NB4 (cell line): Measurements from ENCODE around the gene JAK3.

Source experiments
- DNase-seq: peaks from one replicate; pipeline ENCODE4 v3.0.0; 2010; ENCODE audit warnings: low read depth
- H3K4me3 ChIP-seq: one replicate; pipeline ENCODE4 v1.5.1; 2011; ENCODE audit warnings: mild to moderate bottlenecking, low read depth, low read length, moderate library complexity
- MYC ChIP-seq: IDR thresholded peaks from 2 replicates; pipeline ENCODE4 v1.6.1; 2011; ENCODE audit warnings: low read depth, low read length
- POLR2A ChIP-seq: IDR thresholded peaks from 2 replicates; pipeline ENCODE4 v1.6.1; 2011; ENCODE audit warnings: mild to moderate bottlenecking; ENCODE audit not compliant: insufficient read length; ENCODE audit errors: extremely low read depth
- TF ChIP-seq, protein P1 (sequence below): IDR thresholded peaks from one replicate; pipeline ENCODE4 v1.5.1; 2012; ENCODE audit warnings: low read depth, low read length
- TF ChIP-seq, protein P2 (sequence below): IDR thresholded peaks from 2 replicates; pipeline ENCODE4 v1.6.1; 2011; ENCODE audit warnings: low read depth, low read length

Gene JAK3

DNA sequence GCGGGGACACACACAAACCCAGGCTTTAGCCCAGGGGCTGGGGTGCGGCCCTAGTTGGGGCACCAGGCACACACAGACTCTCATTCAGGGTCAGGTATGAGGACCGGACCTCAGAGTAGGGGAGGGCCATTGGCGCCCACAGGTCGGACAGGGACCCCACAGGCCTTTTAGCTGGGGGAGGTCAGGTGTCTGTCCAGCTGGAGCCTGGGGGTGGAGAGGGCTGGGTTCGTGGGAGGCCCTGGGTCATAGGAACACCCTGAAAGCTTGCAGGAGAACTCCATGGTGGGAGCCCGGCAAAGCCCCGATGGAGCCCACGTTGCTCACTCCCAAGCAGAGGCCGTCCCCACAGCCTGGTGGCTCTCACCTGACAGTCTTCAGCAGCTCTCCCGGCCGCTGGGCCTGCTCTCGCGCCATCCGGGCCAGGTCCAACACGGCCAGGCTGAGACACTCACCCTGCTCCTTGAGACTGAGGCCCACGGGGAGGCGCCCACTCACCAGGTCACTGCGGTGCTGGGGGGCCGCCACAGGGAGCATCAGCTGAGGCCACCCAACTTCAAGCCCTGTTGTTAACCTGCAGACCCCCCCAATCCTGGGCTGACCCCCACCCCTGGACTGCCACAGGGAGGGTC is 5.0 kb downstream of the JAK3 start:
- TF ChIP-seq, protein P1, sequence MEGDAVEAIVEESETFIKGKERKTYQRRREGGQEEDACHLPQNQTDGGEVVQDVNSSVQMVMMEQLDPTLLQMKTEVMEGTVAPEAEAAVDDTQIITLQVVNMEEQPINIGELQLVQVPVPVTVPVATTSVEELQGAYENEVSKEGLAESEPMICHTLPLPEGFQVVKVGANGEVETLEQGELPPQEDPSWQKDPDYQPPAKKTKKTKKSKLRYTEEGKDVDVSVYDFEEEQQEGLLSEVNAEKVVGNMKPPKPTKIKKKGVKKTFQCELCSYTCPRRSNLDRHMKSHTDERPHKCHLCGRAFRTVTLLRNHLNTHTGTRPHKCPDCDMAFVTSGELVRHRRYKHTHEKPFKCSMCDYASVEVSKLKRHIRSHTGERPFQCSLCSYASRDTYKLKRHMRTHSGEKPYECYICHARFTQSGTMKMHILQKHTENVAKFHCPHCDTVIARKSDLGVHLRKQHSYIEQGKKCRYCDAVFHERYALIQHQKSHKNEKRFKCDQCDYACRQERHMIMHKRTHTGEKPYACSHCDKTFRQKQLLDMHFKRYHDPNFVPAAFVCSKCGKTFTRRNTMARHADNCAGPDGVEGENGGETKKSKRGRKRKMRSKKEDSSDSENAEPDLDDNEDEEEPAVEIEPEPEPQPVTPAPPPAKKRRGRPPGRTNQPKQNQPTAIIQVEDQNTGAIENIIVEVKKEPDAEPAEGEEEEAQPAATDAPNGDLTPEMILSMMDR = no peak
- TF ChIP-seq POLR2A = no peak
- TF ChIP-seq, protein P2, sequence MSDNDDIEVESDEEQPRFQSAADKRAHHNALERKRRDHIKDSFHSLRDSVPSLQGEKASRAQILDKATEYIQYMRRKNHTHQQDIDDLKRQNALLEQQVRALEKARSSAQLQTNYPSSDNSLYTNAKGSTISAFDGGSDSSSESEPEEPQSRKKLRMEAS = no peak
- no peak for TF ChIP-seq MYC
- DNase-seq = no peak

DNA sequence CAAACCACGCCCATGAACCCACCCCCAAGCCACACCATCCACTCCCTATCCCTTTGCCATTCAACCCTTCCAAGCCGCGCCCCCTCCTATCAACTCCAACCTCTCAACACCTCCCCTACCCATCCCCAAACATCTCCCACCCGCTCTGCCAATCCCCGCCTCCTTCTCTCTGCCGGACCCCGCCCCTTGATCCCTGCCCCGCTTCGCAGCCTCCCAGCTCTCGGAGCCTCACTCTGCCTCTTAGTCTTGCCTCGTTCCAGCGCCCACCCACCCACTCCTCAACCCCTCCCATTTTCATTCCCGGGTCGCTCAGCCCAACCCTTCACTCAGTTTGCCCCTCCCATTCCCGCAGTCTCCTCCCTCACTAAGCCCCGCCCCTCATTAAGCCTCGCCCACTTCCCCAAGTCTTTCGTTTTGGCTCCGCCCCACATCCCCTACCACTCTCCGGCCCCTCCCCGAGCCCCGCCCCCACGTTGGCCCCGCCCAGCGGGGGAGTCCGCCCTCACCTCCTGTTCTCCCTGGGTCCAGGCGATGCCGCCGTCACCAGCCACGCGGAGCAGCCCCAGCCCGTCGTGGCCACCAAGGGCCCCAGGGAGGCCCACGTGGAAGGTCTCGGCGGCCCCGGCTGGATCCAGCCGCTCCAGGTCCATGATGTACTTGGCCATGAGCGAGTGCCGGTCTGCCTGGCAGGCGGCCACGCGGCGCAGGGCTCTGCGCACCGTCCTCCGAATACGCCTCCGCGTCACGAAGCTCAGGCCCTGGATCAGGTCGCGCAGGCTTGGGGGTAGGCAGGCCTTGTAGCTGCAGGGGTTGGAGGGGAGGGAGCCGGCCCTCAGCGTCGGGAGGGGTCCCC is 5.7 kb downstream of the JAK3 start:
- H3K4me3 ChIP-seq = no peak overlapping the region
- peak; percentile 40 for DNase-seq

More for the DNA sequence above, 5.0 kb downstream of the JAK3 start:
- H3K4me3 ChIP-seq = no peak overlapping the region

DNA sequence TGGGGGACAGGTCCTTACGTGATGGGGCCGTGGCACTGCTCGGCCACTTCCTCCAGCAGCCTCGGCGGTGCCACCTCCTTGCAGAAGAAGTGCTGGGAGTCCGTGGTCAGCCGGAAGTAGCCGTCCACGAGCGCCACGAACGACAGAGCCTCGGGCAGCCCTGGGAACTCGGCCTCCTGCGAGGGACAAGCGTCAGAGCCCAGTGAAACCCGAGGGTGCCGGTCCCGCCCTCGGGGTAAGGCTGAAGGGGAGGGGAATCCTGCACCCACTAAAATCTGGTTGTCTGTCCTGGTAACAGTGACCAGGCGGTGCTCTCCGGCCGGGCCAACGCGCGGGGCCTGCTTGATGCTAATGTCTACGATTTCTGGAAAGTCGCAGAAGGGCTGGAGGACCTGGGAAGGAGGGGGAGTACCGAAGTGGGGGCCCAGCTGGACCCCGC is 6.4 kb downstream of the JAK3 start:
- TF ChIP-seq, protein P1 = no peak
- no peak for TF ChIP-seq MYC
- no peak for TF ChIP-seq POLR2A
- TF ChIP-seq, protein P2 = no peak
- no peak for DNase-seq
- no peak overlapping the region for H3K4me3 ChIP-seq

More for the DNA sequence above, 5.7 kb downstream of the JAK3 start:
- TF ChIP-seq, protein P2 = no peak
- TF ChIP-seq, protein P1 = no peak
- no peak for TF ChIP-seq POLR2A
- TF ChIP-seq MYC = no peak

DNA sequence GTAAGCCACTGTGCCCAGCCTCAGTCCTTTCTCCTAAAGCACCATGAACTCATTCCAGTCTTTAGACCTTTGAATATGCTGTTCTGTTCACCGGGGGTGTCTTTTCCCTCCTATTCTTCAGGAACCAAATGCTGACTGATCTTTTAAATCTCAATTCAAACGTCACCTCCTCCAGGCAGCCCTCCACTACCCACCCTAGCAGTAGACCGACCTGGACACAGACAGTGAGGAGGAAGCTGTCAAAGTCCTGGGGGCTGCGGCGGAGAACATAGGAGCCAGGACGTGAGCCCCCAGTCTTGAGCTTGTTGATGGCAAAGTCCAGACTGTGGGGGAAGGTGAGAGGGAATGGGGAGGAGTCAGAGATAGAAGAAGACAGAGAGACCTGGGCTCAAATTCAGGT is 7.8 kb downstream of the JAK3 start:
- TF ChIP-seq POLR2A = no peak
- TF ChIP-seq MYC = no peak
- TF ChIP-seq, protein P1 = no peak
- TF ChIP-seq, protein P2 = no peak
- no peak for DNase-seq
- H3K4me3 ChIP-seq = no peak overlapping the region

DNA sequence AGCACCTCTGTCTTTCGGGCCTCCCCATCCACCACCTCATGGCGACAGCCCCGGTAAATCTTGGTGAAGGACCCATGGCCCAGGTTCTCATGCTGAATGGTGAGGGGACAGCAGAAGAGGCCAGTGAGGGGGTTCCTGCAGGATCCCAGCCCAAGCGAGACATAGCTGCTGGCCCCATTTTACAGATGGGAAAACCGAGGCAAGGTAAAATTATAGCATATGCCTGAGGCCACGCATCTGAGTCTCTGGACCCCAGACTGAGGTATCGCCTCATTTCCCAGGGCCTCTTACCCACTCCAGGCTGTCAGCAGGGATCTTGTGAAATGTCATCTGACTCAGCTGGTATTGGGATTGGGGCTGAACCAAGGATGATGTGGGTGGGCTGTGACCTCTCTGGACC is 9.8 kb downstream of the JAK3 start:
- TF ChIP-seq MYC (no peak), POLR2A (no peak)
- TF ChIP-seq, protein P1 = no peak
- TF ChIP-seq, protein P2 = no peak
- no peak overlapping the region for H3K4me3 ChIP-seq
- no peak for DNase-seq
